ENCODE measurements around the gene TAS2R43.
"Not testable (repeated sequence)": the region's sequence is repeated elsewhere in the genome, so short reads cannot be mapped to it uniquely, and the experiment has no call there.

The TAS2R43 gene

DNA sequence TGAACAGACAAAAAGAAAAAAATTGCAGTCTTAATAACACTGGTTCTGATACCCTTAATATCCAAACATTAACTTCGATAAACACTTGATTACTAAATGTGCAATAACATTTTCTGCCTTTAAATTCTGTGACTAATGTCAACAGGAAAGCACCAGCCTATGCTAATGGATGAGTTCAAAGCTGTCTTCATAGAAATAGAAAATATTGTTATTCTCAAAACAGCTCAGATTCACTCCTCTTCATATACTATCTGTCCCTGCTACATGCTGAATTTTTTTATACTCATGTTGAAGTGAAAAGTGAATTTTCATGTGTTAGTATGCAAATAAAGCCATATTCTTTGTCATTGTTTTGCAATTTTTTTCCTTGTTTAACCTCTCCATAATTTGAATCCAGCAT lies 13.9 kb downstream of the TAS2R43 start:
- no peaks in the 10 kb centered on the region for H3K27me3 Mint-ChIP-seq
- no peak overlapping the region for H3K4me3 Mint-ChIP-seq
- peaks cover 51% of the 10 kb centered on the region for H3K4me1 Mint-ChIP-seq
- peaks cover 19% of the 10 kb centered on the region for H3K36me3 Mint-ChIP-seq
- peak overlapping the region; percentile 70 for H3K27ac Mint-ChIP-seq
- H3K9me3 Mint-ChIP-seq: peaks cover 4% of the 10 kb centered on the region

DNA sequence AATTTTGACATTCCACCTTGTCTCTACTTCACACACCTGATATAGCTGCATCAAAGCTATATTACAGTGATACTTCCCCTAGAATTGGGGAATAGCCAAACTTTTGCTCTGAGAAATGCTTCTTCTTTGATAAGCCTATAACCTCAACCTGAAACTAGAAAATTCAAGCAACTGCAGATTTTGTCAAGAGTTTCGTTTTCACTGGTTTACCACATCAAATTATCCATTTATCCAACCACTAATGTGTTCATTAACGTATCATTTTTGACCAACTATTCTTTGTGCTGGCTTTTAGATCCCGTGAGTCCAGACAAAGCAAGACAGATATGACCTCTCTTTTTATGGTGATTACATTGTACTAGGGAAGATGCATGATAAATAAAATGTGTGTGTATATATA lies 16.5 kb downstream of the TAS2R43 start:
- peaks cover 22% of the 10 kb centered on the region for H3K36me3 Mint-ChIP-seq
- peaks cover 51% of the 10 kb centered on the region for H3K4me1 Mint-ChIP-seq
- no peak overlapping the region for H3K27ac Mint-ChIP-seq
- H3K9me3 Mint-ChIP-seq: peaks cover 4% of the 10 kb centered on the region
- no peak overlapping the region for H3K4me3 Mint-ChIP-seq
- H3K27me3 Mint-ChIP-seq: no peaks in the 10 kb centered on the region

DNA sequence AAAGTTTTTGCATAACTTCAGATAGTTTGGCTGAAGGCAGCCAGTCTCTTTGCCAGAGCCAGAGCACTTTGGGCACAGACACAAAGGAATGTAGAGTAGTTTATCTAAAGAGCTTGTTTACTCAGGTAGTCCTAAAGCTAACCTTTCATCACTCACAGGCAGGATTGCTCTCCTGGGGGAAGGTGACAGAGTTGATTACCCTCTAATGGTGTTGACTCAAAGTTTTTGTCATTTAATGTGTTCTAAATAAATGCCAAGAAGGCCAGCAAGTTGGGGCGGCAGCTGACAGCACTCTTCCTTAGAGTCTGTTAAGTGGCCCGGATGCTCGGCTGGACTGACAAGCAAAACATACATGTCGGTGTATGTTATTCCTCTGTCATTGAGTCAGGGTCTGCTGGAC lies 20.7 kb downstream of the TAS2R43 start:
- Mint-ChIP-seq H3K9me3 (no peaks in the 10 kb centered on the region), H3K27ac (no peak overlapping the region), H3K4me1 (peaks cover 25% of the 10 kb centered on the region), H3K36me3 (peaks cover 25% of the 10 kb centered on the region), H3K27me3 (no peaks in the 10 kb centered on the region), H3K4me3 (no peak overlapping the region)

DNA sequence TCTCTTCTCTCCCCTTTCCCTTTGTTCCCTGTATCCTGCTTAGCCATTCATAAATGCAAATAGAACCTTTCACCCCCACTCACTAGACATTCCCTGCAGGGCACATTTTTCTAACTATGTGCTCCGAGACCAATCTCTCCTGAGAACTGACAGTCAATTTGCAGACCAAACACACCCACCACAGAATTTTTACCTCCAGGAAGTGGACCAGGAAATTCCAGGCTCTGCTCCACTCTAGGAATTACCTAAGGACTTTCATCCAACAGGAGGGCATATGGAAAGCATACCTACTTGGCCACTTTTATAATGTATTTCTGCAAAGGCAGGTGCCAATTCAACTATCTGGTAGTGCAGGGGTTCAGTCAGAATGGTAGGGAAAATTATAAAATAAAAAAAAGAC lies 21.1 kb downstream of the TAS2R43 start:
- Mint-ChIP-seq H3K9me3 (no peaks in the 10 kb centered on the region), H3K36me3 (peaks cover 27% of the 10 kb centered on the region), H3K27ac (no peak overlapping the region), H3K4me3 (no peak overlapping the region), H3K4me1 (peaks cover 26% of the 10 kb centered on the region), H3K27me3 (no peaks in the 10 kb centered on the region)

DNA sequence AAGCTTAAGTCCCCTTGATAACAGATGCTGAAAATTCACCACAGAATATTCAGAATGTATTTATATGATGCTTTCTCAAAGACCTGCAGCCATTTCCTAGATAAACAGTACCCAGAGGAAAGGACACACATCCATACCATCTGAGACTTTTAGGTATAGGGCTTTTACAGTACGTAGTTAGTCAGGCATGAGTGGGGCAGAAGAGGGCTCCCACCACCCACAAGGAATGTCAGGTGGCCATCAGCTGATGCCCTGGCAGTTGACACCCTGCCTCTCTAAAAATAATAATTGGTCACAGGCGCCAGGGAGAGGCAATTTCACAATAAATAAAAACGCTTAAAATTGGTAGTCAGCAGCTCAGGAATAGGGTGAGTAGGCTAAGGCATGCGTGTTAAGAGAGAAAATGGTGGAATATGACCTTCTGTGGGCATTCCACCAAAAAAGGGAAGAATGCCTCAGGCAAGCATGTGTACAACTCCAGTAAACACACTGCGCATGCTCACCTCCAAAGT lies 22.2 kb downstream of the TAS2R43 start:
- Mint-ChIP-seq H3K4me1 (peaks cover 28% of the 10 kb centered on the region), H3K9me3 (no peaks in the 10 kb centered on the region), H3K27me3 (no peaks in the 10 kb centered on the region), H3K4me3 (no peak overlapping the region), H3K36me3 (peaks cover 33% of the 10 kb centered on the region), H3K27ac (no peak overlapping the region)

DNA sequence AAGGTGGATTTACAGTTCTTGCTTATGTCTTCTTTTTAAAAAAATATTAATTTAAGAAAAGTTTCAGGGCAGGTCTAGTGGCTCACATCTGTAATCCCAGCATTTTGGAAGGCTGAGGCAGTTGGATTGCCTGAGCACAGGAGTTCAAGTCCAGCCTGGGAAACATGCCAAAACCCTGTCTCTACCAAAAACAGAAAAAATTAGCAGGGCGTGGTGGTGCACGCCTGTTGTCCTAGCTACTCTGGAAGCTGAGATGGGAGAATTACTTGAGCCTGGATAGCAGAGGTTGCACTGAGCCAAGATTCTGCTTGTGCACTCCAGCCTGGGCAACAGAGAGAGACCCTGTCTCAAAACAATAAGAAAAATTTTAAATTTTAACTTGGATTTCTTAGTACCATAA lies 24.6 kb downstream of the TAS2R43 start:
- Mint-ChIP-seq H3K27me3 (no peaks in the 10 kb centered on the region), H3K9me3 (no peaks in the 10 kb centered on the region), H3K4me1 (peaks cover 33% of the 10 kb centered on the region), H3K27ac (no peak overlapping the region), H3K36me3 (peaks cover 27% of the 10 kb centered on the region), H3K4me3 (no peak overlapping the region)

DNA sequence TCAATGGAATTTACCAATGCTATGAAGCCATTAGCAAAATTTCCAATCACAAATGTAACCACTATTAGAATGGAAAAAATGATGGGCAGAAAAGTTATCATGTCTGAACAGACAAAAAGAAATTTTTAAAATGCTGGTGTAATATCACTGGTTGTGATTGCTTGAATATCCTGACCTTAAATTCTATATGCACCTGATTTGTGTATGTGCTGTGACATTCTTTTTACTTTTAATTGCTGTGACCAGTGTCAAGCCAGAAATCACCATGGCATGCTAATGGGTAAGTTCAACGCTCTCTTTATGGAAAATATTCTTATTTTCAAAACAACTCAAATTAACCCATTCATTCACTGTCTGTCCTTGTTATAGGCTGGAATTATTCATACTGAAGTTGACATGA lies 29.9 kb downstream of the TAS2R43 start, which contains the start of gene TAS2R46:
TAS2R46 (minus strand) TSS at position 101 of the 400 bp plus-strand sequence; CDS start at position 101, 0 bp downstream.
- not testable (repeated sequence) for H3K27me3 Mint-ChIP-seq, H3K4me3 Mint-ChIP-seq, H3K27ac Mint-ChIP-seq, H3K9me3 Mint-ChIP-seq
- Mint-ChIP-seq H3K4me1 (peaks cover 49% of the 10 kb centered on the region), H3K36me3 (peaks cover 15% of the 10 kb centered on the region)

DNA sequence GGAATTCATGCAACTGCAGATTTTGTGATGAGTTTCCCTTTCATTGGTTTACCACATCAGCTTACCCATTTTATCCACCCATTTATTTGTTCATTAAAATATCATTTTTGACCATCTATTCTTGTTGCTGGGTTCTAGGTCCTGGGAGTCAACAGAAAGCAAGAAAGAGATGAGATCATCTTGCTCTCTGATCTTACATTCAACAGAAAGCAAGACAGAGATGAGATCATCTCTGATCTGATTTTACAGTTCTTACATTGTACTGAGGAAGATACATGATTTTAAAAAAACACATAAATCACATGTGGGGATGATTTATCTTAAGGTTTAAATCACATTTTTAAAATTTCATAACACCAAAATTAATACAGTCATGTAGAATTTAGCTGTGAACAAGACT lies 32.3 kb downstream of the TAS2R43 start:
- no peaks in the 10 kb centered on the region for H3K9me3 Mint-ChIP-seq
- H3K27ac Mint-ChIP-seq: no peak overlapping the region
- no peak overlapping the region for H3K4me3 Mint-ChIP-seq
- no peaks in the 10 kb centered on the region for H3K27me3 Mint-ChIP-seq
- peaks cover 39% of the 10 kb centered on the region for H3K4me1 Mint-ChIP-seq
- peaks cover 18% of the 10 kb centered on the region for H3K36me3 Mint-ChIP-seq

DNA sequence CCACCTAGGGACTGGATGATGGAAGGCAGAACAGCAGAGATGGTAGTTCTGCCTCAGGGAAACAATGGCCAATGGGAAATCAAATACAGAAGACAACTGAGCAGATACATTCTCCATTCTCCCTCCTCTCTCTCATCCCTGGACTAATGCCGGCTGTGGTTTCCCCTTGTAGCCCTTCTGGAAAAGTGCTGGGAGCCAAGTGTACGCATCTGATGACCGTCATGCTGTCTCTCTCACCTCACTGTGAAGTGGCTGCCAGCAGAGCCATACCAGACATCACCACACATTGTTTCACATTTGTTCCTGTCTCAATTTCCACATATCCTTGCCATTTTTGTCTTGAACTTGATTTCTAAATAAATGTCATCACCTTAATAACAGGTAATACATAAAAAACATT lies 33.1 kb downstream of the TAS2R43 start:
- no peak overlapping the region for H3K4me3 Mint-ChIP-seq
- no peaks in the 10 kb centered on the region for H3K9me3 Mint-ChIP-seq
- peaks cover 16% of the 10 kb centered on the region for H3K36me3 Mint-ChIP-seq
- H3K27ac Mint-ChIP-seq: no peak overlapping the region
- H3K4me1 Mint-ChIP-seq: peaks cover 34% of the 10 kb centered on the region
- H3K27me3 Mint-ChIP-seq: no peaks in the 10 kb centered on the region

DNA sequence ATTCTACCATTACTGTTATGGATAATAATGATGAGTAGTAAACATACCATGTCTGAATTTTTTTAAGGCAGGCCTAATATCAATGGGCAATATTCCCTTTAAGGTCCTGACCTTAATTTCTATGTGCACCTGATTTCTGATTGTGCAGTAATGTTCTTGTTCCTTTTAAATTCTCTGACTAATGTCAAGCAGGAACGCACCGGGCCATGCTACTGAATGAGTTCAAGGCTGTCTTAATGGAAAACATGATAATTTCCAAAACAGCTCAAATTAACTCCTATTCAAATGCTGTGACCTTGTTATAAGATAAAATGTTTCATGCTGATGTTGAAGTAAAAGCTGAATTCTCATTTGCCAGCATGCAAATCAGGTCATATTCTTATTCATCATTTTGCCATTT lies 36.8 kb downstream of the TAS2R43 start:
- Mint-ChIP-seq H3K4me1 (peaks cover 6% of the 10 kb centered on the region), H3K27ac (no peak overlapping the region), H3K4me3 (no peak overlapping the region), H3K27me3 (no peaks in the 10 kb centered on the region), H3K9me3 (peaks cover 9% of the 10 kb centered on the region), H3K36me3 (peaks cover 32% of the 10 kb centered on the region)

DNA sequence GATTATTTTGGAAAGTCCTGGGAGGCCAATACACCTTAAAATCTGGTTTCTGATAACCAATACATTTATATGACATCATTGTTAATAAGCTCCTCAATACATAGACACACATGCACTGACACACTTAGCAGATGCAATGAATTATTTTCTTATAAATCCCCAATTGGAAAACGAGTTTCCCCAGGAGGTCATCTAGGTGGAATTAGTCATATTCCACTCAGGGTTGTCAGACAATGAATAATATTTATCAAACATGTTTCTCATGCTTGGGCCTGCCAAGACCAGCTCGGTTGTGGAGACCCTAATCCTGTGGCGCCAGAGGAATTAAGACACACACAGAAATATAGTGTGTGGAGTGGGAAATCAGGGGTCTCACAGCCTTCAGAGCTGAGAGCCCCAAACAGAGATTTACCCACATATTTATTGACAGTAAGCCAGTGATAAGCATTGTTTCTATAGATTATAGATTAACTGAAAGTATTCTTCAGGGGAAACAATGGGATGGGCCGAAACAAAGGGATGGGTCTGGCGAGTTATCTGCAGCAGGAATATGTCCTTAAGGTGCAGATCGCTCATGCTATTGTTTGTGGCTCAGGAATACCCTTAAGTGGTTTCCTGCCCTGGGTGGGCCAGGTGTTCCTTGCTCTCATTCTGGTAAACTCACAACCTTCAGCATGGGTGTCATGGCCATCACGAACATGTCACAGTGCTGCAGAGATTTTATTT lies 42.1 kb downstream of the TAS2R43 start:
- Mint-ChIP-seq H3K36me3 (peaks cover 45% of the 10 kb centered on the region), H3K9me3 (peaks cover 14% of the 10 kb centered on the region), H3K4me1 (peaks cover 17% of the 10 kb centered on the region)
- not testable (repeated sequence) for H3K27me3 Mint-ChIP-seq, H3K4me3 Mint-ChIP-seq, H3K27ac Mint-ChIP-seq

DNA sequence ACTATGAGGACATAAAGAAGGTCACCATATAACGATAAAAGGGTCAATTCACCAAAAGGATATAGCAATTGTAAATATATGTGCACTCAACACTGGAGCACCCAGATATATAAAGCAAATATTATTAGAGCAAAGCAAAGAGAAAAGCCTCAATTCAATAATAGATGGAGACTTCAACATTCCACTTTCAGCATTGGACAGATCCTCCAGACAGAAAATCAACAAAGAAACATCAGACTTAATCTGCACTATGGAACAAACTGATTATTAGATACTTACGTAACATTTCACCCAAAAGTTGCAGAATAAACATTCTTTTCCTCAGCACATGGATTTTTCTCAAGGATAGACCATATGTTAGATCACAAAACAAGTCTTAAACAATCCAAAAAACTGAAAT lies 50.7 kb downstream of the TAS2R43 start:
- not testable (repeated sequence) for H3K4me3 Mint-ChIP-seq, H3K27ac Mint-ChIP-seq, H3K27me3 Mint-ChIP-seq, H3K9me3 Mint-ChIP-seq
- peaks cover 35% of the 10 kb centered on the region for H3K4me1 Mint-ChIP-seq
- H3K36me3 Mint-ChIP-seq: peaks cover 46% of the 10 kb centered on the region

Data from activated naive CD4-positive, alpha-beta T cell treated with anti-CD3 and anti-CD28 coated beads, Interleukin-2, amount 50 U/mL, for 24 hours (primary cell).